K562 (cell line): ENCODE data around the gene MN1. TPM values are rescaled to one million over a fixed set of nuclear protein-coding genes. Genes with fewer than 3 reads are reported as not detected.

Experiments
- BCOR ChIP-seq: fragments of 450-650 bp; IDR thresholded peaks from 2 replicates; pipeline ENCODE4 v1.6.1; 2016
- CHD1 ChIP-seq: fragments of 200-600 bp; sonication (generic); IDR thresholded peaks from one replicate; pipeline ENCODE4 v1.6.1; 2012; ENCODE audit warnings: mild to moderate bottlenecking, moderate library complexity, low read length, inconsistent platforms
- GATAD2B ChIP-seq: fragments of 450-650 bp; IDR thresholded peaks from 2 replicates; pipeline ENCODE4 v1.6.1; 2017; ENCODE audit warnings: mild to moderate bottlenecking, borderline replicate concordance
- KAT2B ChIP-seq: IDR thresholded peaks from one replicate; pipeline ENCODE4 v1.6.1; 2012; ENCODE audit warnings: low read depth, mild to moderate bottlenecking, control low read depth, inconsistent platforms, low read length, moderate library complexity
- MBD2 ChIP-seq: sonication (generic); IDR thresholded peaks from 2 replicates; pipeline ENCODE4 v1.6.1; 2016; ENCODE audit warnings: low read depth, borderline replicate concordance
- MCM5 ChIP-seq: fragments of 450-650 bp; IDR thresholded peaks from 2 replicates; pipeline ENCODE4 v1.6.1; 2016; ENCODE audit warnings: low read depth
- NR1H2 ChIP-seq: sonication (generic); formaldehyde crosslinking; IDR thresholded peaks from 2 replicates; pipeline ENCODE4 v1.4.0; 2020; ENCODE audit warnings: mild to moderate bottlenecking, missing genetic modification reagents
- PHF20 ChIP-seq: fragments of 450-650 bp; IDR thresholded peaks from 2 replicates; pipeline ENCODE4 v1.6.1; 2018; ENCODE audit not compliant: partially characterized antibody
- PKNOX1 ChIP-seq: fragments of 450-650 bp; IDR thresholded peaks from 2 replicates; pipeline ENCODE4 v1.6.1; 2016
- PML ChIP-seq: IDR thresholded peaks from 2 replicates; pipeline ENCODE4 v1.6.1; 2012; ENCODE audit warnings: low read length, inconsistent platforms
- SMARCE1 ChIP-seq: fragments of 450-650 bp; IDR thresholded peaks from 2 replicates; pipeline ENCODE4 v1.7.1; 2016; ENCODE audit warnings: mild to moderate bottlenecking
- SPI1 ChIP-seq: IDR thresholded peaks from 2 replicates; pipeline ENCODE4 v1.6.1; 2011; ENCODE audit warnings: low read depth, low read length, control low read depth, borderline replicate concordance
- SRSF1 ChIP-seq: fragments of 200-400 bp; formaldehyde crosslinking; IDR thresholded peaks from 2 replicates; pipeline ENCODE4 v1.6.1; 2017; ENCODE audit warnings: mild to moderate bottlenecking, low read depth, low read length, moderate library complexity
- TAL1 ChIP-seq: fragments of 450-650 bp; IDR thresholded peaks from 2 replicates; pipeline ENCODE4 v1.6.1; 2016; ENCODE audit warnings: mild to moderate bottlenecking
- TRIM28 ChIP-seq: fragments of 450-650 bp; IDR thresholded peaks from 2 replicates; pipeline ENCODE4 v1.6.1; 2017
- ZBTB9 ChIP-seq: fragments of 450-650 bp; formaldehyde crosslinking; IDR thresholded peaks from 2 replicates; pipeline ENCODE4 v1.4.0; 2020; ENCODE audit warnings: mild to moderate bottlenecking, moderate library complexity
- ZNF121 ChIP-seq: sonication (generic); formaldehyde crosslinking; conservative IDR thresholded peaks from 2 replicates; pipeline ENCODE4 v1.8.0; 2022; ENCODE audit warnings: missing genetic modification reagents
- ZNF212 ChIP-seq: fragments of 450-650 bp; formaldehyde crosslinking; IDR thresholded peaks from 2 replicates; pipeline ENCODE4 v1.4.0; 2020; ENCODE audit warnings: mild to moderate bottlenecking
- ZNF512 ChIP-seq: IDR thresholded peaks from 2 replicates; pipeline ENCODE4 v1.6.1; 2016; ENCODE audit warnings: missing genetic modification characterization, missing compliant biosample characterization
- ZNF583 ChIP-seq: fragments of 250-450 bp; sonication (Bioruptor Pico); IDR thresholded peaks from 2 replicates; pipeline ENCODE4 v1.4.0; 2020
- ZNF76 ChIP-seq: fragments of 250-450 bp; sonication (Bioruptor Pico); IDR thresholded peaks from 2 replicates; pipeline ENCODE4 v1.4.0; 2020; ENCODE audit warnings: mild to moderate bottlenecking, moderate library complexity, borderline replicate concordance
- polyA plus RNA-seq, 8 experiments: library from polyadenylated mRNA; depleted of rRNA in 4 of 8; stranded (reverse) in 5 of 8; unstranded in 3 of 8; fragments of >200 nt; fragmentation: Nextera tagmentation in 2 of 8; fragmentation: Illumina TruSeq in 1 of 8; extraction: Ambion mirVana in 2 of 8; extraction: Trizol in 1 of 8; gene quantifications; 2 replicates each; pipeline versions ENCODE4 v1.2.1 to v1.2.3, GENCODE V29; 2011 to 2014; ENCODE audit warnings: inconsistent platforms in 1 of 8, missing spikeins in 1 of 8
- total RNA-seq, 7 experiments: library from RNA; depleted of rRNA in 6 of 7; stranded (reverse); fragments of >200 nt in 6 of 7; fragmentation: Illumina TruSeq in 2 of 7; extraction: Trizol in 2 of 7; gene quantifications; 2 replicates each; pipeline versions ENCODE4 v1.2.1 to v1.2.3, GENCODE V29; 2011 to 2021; ENCODE audit warnings: low replicate concordance in 1 of 7
- TF ChIP-seq, protein P1 (sequence below): fragments of 450-650 bp; IDR thresholded peaks from 2 replicates; pipeline ENCODE4 v1.6.1; 2017; ENCODE audit warnings: antibody characterized with exemption
- TF ChIP-seq, protein P2 (sequence below): fragments of 250-450 bp; sonication (Bioruptor Pico); IDR thresholded peaks from 2 replicates; pipeline ENCODE4 v1.5.0; 2020; ENCODE audit warnings: mild to moderate bottlenecking

MN1 gene
- total and polyA plus RNA-seq, 9 of the 15 experiments (the other 6 are each of a cell fraction or from before 2014, with no cell fraction given) = under 0.01 to 0.05 (median 0.03) TPM; not detected in 5

DNA sequence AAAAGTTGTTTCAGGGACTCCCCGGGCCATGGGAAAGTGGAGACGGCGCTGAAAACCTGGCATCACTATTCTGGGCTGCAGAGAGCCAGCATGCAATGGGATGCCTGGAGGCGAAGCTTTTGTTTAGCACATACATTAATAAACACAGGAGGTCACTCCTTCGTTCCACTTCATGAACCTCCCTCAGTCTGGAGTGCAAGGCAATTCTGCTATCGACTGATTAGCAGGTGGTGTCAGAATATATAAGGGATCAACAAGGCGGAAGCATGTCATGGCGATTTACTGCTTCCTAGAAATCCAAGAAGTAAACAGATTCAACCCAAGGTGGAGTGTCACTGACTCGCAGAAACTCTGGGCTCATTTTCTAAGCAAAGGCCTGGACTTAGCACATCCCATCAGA is 45.4 kb upstream of the MN1 start (continued):
- TF ChIP-seq, protein P1, sequence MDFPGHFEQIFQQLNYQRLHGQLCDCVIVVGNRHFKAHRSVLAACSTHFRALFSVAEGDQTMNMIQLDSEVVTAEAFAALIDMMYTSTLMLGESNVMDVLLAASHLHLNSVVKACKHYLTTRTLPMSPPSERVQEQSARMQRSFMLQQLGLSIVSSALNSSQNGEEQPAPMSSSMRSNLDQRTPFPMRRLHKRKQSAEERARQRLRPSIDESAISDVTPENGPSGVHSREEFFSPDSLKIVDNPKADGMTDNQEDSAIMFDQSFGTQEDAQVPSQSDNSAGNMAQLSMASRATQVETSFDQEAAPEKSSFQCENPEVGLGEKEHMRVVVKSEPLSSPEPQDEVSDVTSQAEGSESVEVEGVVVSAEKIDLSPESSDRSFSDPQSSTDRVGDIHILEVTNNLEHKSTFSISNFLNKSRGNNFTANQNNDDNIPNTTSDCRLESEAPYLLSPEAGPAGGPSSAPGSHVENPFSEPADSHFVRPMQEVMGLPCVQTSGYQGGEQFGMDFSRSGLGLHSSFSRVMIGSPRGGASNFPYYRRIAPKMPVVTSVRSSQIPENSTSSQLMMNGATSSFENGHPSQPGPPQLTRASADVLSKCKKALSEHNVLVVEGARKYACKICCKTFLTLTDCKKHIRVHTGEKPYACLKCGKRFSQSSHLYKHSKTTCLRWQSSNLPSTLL = no peak
- TF ChIP-seq SRSF1 = no peak
- peak; percentile 88 for TF ChIP-seq PKNOX1
- no peak for TF ChIP-seq NR1H2 (CRISPR knock-in tag)
- TF ChIP-seq PML = 0 out of 2 replicates have a peak, but pooled peaks have one; percentile 32
- TF ChIP-seq SPI1 = no peak
- no peak for TF ChIP-seq MCM5
- no peak for TF ChIP-seq PHF20
- no peak for TF ChIP-seq GATAD2B
- TF ChIP-seq KAT2B = no peak
- TF ChIP-seq CHD1 = no peak
- no peak for TF ChIP-seq ZNF212 (CRISPR knock-in tag)
- TF ChIP-seq BCOR = no peak
- TF ChIP-seq ZNF76 (CRISPR knock-in tag) = no peak
- no peak for TF ChIP-seq ZNF583 (CRISPR knock-in tag)
- no peak for TF ChIP-seq TRIM28
- TF ChIP-seq MBD2 = no peak
- TF ChIP-seq, protein P2, sequence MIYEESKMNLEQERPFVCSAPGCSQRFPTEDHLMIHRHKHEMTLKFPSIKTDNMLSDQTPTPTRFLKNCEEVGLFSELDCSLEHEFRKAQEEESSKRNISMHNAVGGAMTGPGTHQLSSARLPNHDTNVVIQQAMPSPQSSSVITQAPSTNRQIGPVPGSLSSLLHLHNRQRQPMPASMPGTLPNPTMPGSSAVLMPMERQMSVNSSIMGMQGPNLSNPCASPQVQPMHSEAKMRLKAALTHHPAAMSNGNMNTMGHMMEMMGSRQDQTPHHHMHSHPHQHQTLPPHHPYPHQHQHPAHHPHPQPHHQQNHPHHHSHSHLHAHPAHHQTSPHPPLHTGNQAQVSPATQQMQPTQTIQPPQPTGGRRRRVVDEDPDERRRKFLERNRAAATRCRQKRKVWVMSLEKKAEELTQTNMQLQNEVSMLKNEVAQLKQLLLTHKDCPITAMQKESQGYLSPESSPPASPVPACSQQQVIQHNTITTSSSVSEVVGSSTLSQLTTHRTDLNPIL (CRISPR knock-in tag) = no peak
- TF ChIP-seq TAL1 = peak; percentile 77
- TF ChIP-seq ZNF512 (tag) = no peak
- no peak for TF ChIP-seq ZNF121 (CRISPR knock-in tag)
- no peak for TF ChIP-seq ZBTB9 (CRISPR knock-in tag)
- peak; percentile 43; the same call in 1 of the 2 replicates for TF ChIP-seq SMARCE1
